Esophagus mucosa (tissue), 1 donor: ENCODE data around the gene PLD3. TPM values are rescaled to one million over a fixed set of nuclear protein-coding genes. Genes with fewer than 3 reads are reported as not detected.

ENCODE experiments used
- total RNA-seq: library from RNA; stranded (reverse); gene quantifications from one replicate; pipeline ENCODE4 v1.2.4, GENCODE V29; 2023
- donor health status: DM: yes; HTN: yes; CAD: no.

Gene PLD3
- total RNA-seq, 1 donor from 2014 or later: 55.4 TPM

Other genes with a start within 250 kb of the PLD3 start
- gene MAP3K10, start 157.3 kb upstream of the PLD3 start, total RNA-seq: 5.1 TPM
- gene TTC9B, start 130.3 kb upstream of the PLD3 start, total RNA-seq: not detected
- not detected for gene CCNP, start 122.0 kb upstream of the PLD3 start, total RNA-seq
- gene AKT2, start 63.4 kb upstream of the PLD3 start, total RNA-seq: 96.0 TPM
- gene C19orf47, start 298 bp upstream of the PLD3 start, total RNA-seq: 13.4 TPM
- gene HIPK4, start 41.5 kb downstream of the PLD3 start, total RNA-seq: not detected
- 0.80 TPM for gene PRX, start 64.7 kb downstream of the PLD3 start, total RNA-seq
- gene SERTAD1, start 77.3 kb downstream of the PLD3 start, total RNA-seq: 14.7 TPM
- gene SERTAD3, start 95.6 kb downstream of the PLD3 start, total RNA-seq: 20.7 TPM
- 119 TPM for gene BLVRB, start 117.0 kb downstream of the PLD3 start, total RNA-seq
- 0.20 TPM for gene SPTBN4, start 118.3 kb downstream of the PLD3 start, total RNA-seq
- gene SHKBP1, start 228.2 kb downstream of the PLD3 start, total RNA-seq: 42.8 TPM